IPS-20b (cell line): ENCODE data around the gene ZNF732.

Experiments used
- H3K27ac ChIP-seq: one replicate; pipeline ENCODE4 v1.5.1; 2013; ENCODE audit warnings: low read length
- H3K27me3 ChIP-seq: 2 replicates; pipeline ENCODE4 v1.6.1; 2013; ENCODE audit warnings: mild to moderate bottlenecking, low read length, inconsistent platforms; ENCODE audit not compliant: insufficient read depth
- H3K36me3 ChIP-seq: 2 replicates; pipeline ENCODE4 v1.6.1; 2013; ENCODE audit warnings: low read depth, mild to moderate bottlenecking, inconsistent platforms, low read length, moderate library complexity; ENCODE audit not compliant: insufficient read depth
- H3K4me1 ChIP-seq: 2 replicates; pipeline ENCODE4 v1.6.1; 2013; ENCODE audit warnings: mild to moderate bottlenecking, control low read depth, inconsistent platforms, low read length, moderate library complexity; ENCODE audit not compliant: insufficient read depth
- H3K4me3 ChIP-seq: 2 replicates; pipeline ENCODE4 v1.5.1; 2013; ENCODE audit warnings: mild to moderate bottlenecking, low read length, inconsistent platforms
- H3K9ac ChIP-seq: 2 replicates; pipeline ENCODE4 v1.6.1; 2013; ENCODE audit warnings: low read depth, mild to moderate bottlenecking, inconsistent platforms, low read length, moderate library complexity
- H3K9me3 ChIP-seq: 2 replicates; pipeline ENCODE4 v1.6.1; 2013; ENCODE audit warnings: mild to moderate bottlenecking, low read depth, low read length, inconsistent platforms; ENCODE audit not compliant: insufficient read depth

ZNF732 gene

GRCh38 chr4:304969-305680, at the start of gene ZNF732:
TSS of gene ZNF732 (minus strand) at chr4:305474. CDS start at chr4:305310, 164 bp downstream.
- H3K9ac ChIP-seq: peak within 1 kb of the TSS; percentile 89; the same call in 1 of the 2 replicates
- H3K4me3 ChIP-seq: peak within 1 kb of the TSS; percentile 76
- H3K4me1 ChIP-seq: no peaks in the 10 kb centered on the region
- no peaks in the 10 kb centered on the region for H3K27me3 ChIP-seq
- H3K36me3 ChIP-seq: peaks cover 3% of the 10 kb centered on the region; the same call in 1 of the 2 replicates
- H3K27ac ChIP-seq: no peak within 1 kb of the TSS
- peaks cover 39% of the 10 kb centered on the region for H3K9me3 ChIP-seq

GRCh38 chr4:340011-340410, 34.7 kb upstream of the ZNF732 start:
- Histone ChIP-seq H3K27me3 (peaks cover 17% of the 10 kb centered on the region), H3K9ac (no peak overlapping the region), H3K4me1 (peaks cover 3% of the 10 kb centered on the region; the same call in 1 of the 2 replicates), H3K9me3 (peaks cover 8% of the 10 kb centered on the region; the same call in 1 of the 2 replicates), H3K36me3 (peaks cover 37% of the 10 kb centered on the region), H3K4me3 (peak overlapping the region; percentile 34; the same call in 1 of the 2 replicates), H3K27ac (no peak overlapping the region)

- peaks cover 24% of the 10 kb centered on the region for H3K27me3 ChIP-seq
- peaks cover 25% of the 10 kb centered on the region; the same call in 1 of the 2 replicates for H3K36me3 ChIP-seq
- peaks cover 8% of the 10 kb centered on the region; the same call in 1 of the 2 replicates for H3K9me3 ChIP-seq
- H3K4me1 ChIP-seq: peaks cover 3% of the 10 kb centered on the region; the same call in 1 of the 2 replicates
- H3K9ac ChIP-seq: peak overlapping the region; percentile 87
- peak overlapping the region; percentile 97 for H3K4me3 ChIP-seq
- no peak overlapping the region for H3K27ac ChIP-seq
These were observed 33.5 kb upstream of the ZNF732 start for GRCh38 chr4:338759-339097.

GRCh38 chr4:337932-338758, 32.9 kb upstream of the ZNF732 start:
- H3K27ac ChIP-seq: peak overlapping the region; percentile 29
- peak overlapping the region; percentile 97 for H3K4me3 ChIP-seq
- H3K9me3 ChIP-seq: peaks cover 8% of the 10 kb centered on the region; the same call in 1 of the 2 replicates
- peaks cover 24% of the 10 kb centered on the region for H3K27me3 ChIP-seq
- H3K4me1 ChIP-seq: peaks cover 3% of the 10 kb centered on the region; the same call in 1 of the 2 replicates
- H3K36me3 ChIP-seq: peaks cover 22% of the 10 kb centered on the region; the same call in 1 of the 2 replicates
- peak overlapping the region; percentile 87 for H3K9ac ChIP-seq

- peaks cover 3% of the 10 kb centered on the region; the same call in 1 of the 2 replicates for H3K4me1 ChIP-seq
- peak within 1 kb of the TSS; percentile 78 for H3K27ac ChIP-seq
- H3K4me3 ChIP-seq: peak within 1 kb of the TSS; percentile 97
- H3K9me3 ChIP-seq: peaks cover 6% of the 10 kb centered on the region; the same call in 1 of the 2 replicates
- H3K36me3 ChIP-seq: peaks cover 17% of the 10 kb centered on the region; the same call in 1 of the 2 replicates
- peak within 1 kb of the TSS; percentile 87 for H3K9ac ChIP-seq
- peaks cover 24% of the 10 kb centered on the region for H3K27me3 ChIP-seq
These were observed 32.1 kb upstream of the ZNF732 start, which contains the start of gene ZNF141 for GRCh38 chr4:337143-337931. TSS of gene ZNF141 (plus strand) at chr4:337814. CDS start at chr4:337984, 170 bp downstream.

GRCh38 chr4:336893-337142, 31.5 kb upstream of the ZNF732 start:
- Histone ChIP-seq H3K27ac (no peak overlapping the region), H3K9ac (peak overlapping the region; percentile 87; the same call in 1 of the 2 replicates), H3K9me3 (peaks cover under 1% of the 10 kb centered on the region; the same call in 1 of the 2 replicates)

GRCh38 chr4:336099-336892, 31.0 kb upstream of the ZNF732 start:
- H3K9ac ChIP-seq: peak overlapping the region; percentile 87; the same call in 1 of the 2 replicates
- H3K27ac ChIP-seq: no peak overlapping the region
- peaks cover 12% of the 10 kb centered on the region; the same call in 1 of the 2 replicates for H3K36me3 ChIP-seq
- H3K4me1 ChIP-seq: peaks cover 3% of the 10 kb centered on the region; the same call in 1 of the 2 replicates
- peaks cover 24% of the 10 kb centered on the region for H3K27me3 ChIP-seq
- H3K4me3 ChIP-seq: peak overlapping the region; percentile 97
- H3K9me3 ChIP-seq: no peaks in the 10 kb centered on the region

More at GRCh38 chr4:336893-337142, 31.5 kb upstream of the ZNF732 start:
- H3K4me1 ChIP-seq: peaks cover 3% of the 10 kb centered on the region; the same call in 1 of the 2 replicates
- peaks cover 12% of the 10 kb centered on the region; the same call in 1 of the 2 replicates for H3K36me3 ChIP-seq
- peak overlapping the region; percentile 97 for H3K4me3 ChIP-seq
- peaks cover 24% of the 10 kb centered on the region for H3K27me3 ChIP-seq

- H3K4me1 ChIP-seq: peaks cover 3% of the 10 kb centered on the region; the same call in 1 of the 2 replicates
- no peaks in the 10 kb centered on the region for H3K9me3 ChIP-seq
These were observed 30.2 kb upstream of the ZNF732 start for GRCh38 chr4:335515-335914.

GRCh38 chr4:328729-329128, 23.5 kb upstream of the ZNF732 start:
- Histone ChIP-seq H3K27ac (no peak overlapping the region), H3K27me3 (no peaks in the 10 kb centered on the region), H3K4me1 (no peaks in the 10 kb centered on the region), H3K36me3 (no peaks in the 10 kb centered on the region), H3K9ac (no peak overlapping the region), H3K9me3 (peaks cover 42% of the 10 kb centered on the region), H3K4me3 (no peak overlapping the region)

More at GRCh38 chr4:335515-335914, 30.2 kb upstream of the ZNF732 start:
- H3K27me3 ChIP-seq: peaks cover 24% of the 10 kb centered on the region
- H3K9ac ChIP-seq: no peak overlapping the region
- H3K36me3 ChIP-seq: peaks cover 8% of the 10 kb centered on the region; the same call in 1 of the 2 replicates
- H3K4me3 ChIP-seq: peak overlapping the region; percentile 97; the same call in 1 of the 2 replicates
- H3K27ac ChIP-seq: no peak overlapping the region

- Histone ChIP-seq H3K27ac (no peak overlapping the region), H3K9me3 (peaks cover 70% of the 10 kb centered on the region), H3K36me3 (no peaks in the 10 kb centered on the region), H3K4me1 (no peaks in the 10 kb centered on the region), H3K4me3 (no peak overlapping the region), H3K27me3 (no peaks in the 10 kb centered on the region), H3K9ac (no peak overlapping the region)
These were observed 9.1 kb upstream of the ZNF732 start for GRCh38 chr4:314296-314903.
